K562 (cell line): ENCODE results near the gene PPIF. TPM values are rescaled to one million over a fixed set of nuclear protein-coding genes. Genes with fewer than 3 reads are reported as not detected.

Experiments
- ATAC-seq: fragments of 200-7000 bp; cut with Tn5 transposase; 3 replicates; pipeline ENCODE4 v1.9.1; 2020; ENCODE audit warnings: moderate library complexity
- BruUV-seq: library from RNA; stranded (reverse); fragments of 400-500 nt; replicated peaks from 2 replicates; lab custom pipeline; 2021; lab: Mats Ljungman, UMichigan
- CTCF ChIA-PET: fragments of 300-600 bp; formaldehyde crosslinking; extraction: SDS; loops from one replicate; lab custom pipeline; 2021; ENCODE audit warnings: low intra/inter-chr PET ratio; lab: Yijun Ruan, JAX
- POLR2A ChIA-PET: fragments of 300-600, 350-650 bp; sonication (Branson Sonifier 250); formaldehyde crosslinking; extraction: SDS; loops from one replicate; lab custom pipeline; 2021; ENCODE audit warnings: antibody characterized with exemption, inconsistent platforms; lab: Yijun Ruan, JAX
- DNase-seq, 4 experiments: peaks; one replicate each; pipeline versions ENCODE4 v3.0.0 to v3.0.0-alpha.2; 2011 to 2018; ENCODE audit warnings: low spot score in 3 of 4, mixed read lengths in 3 of 4; ENCODE audit errors: extremely low read depth in 1 of 4
- FAIRE-seq: peaks from 2 replicates; lab custom pipeline; 2011; peaks lifted over from hg19 to GRCh38; lab: Jason Lieb, UNC
- H2AFZ ChIP-seq: 2 replicates; pipeline ENCODE4 v1.6.0; 2011; ENCODE audit warnings: low read depth, low read length, control low read depth, inconsistent platforms
- H3K27ac ChIP-seq: fragments of 200-600 bp; 3 replicates; pipeline ENCODE4 v1.8.0; 2011; ENCODE audit warnings: low read depth, mild to moderate bottlenecking, control low read depth, inconsistent platforms, low read length, moderate library complexity, mixed read lengths; ENCODE audit errors: extremely low read depth
- H3K27me3 ChIP-seq, 2 experiments: fragments of 300-600 bp in 1 of 2; 2 replicates in 1 of 2; 3 replicates in 1 of 2; pipeline versions ENCODE4 v1.6.0 to v1.8.0; 2011; ENCODE audit warnings: inconsistent platforms in 2 of 2, low read length in 2 of 2, mild to moderate bottlenecking in 1 of 2, mixed read lengths in 1 of 2, moderate library complexity in 1 of 2; ENCODE audit not compliant: control insufficient read depth in 2 of 2, insufficient read depth in 2 of 2
- H3K36me3 ChIP-seq: fragments of 300-600 bp; 3 replicates; pipeline ENCODE4 v1.8.0; 2011; ENCODE audit warnings: mild to moderate bottlenecking, low read length, inconsistent platforms; ENCODE audit not compliant: control insufficient read depth, insufficient read depth
- H3K4me1 ChIP-seq, 2 experiments: fragments of 200-600 bp in 1 of 2; replicated peaks in 1 of 2; 2 replicates in 1 of 2; 3 replicates in 1 of 2; pipeline versions ENCODE4 v1.5.1 to v1.8.0; 2011; ENCODE audit warnings: inconsistent platforms in 2 of 2, low read length in 2 of 2, mild to moderate bottlenecking in 1 of 2, mixed read lengths in 1 of 2, moderate library complexity in 1 of 2; ENCODE audit not compliant: control insufficient read depth in 2 of 2, insufficient read depth in 2 of 2
- H3K4me2 ChIP-seq: 2 replicates; pipeline ENCODE4 v1.6.1; 2011; ENCODE audit warnings: low read length, control low read depth, inconsistent platforms, mixed read lengths; ENCODE audit not compliant: insufficient read depth
- H3K4me3 ChIP-seq: fragments of 200-600 bp; sonication (generic), shearing (Covaris generic); 2 replicates; pipeline ENCODE4 v1.5.1; 2016; ENCODE audit warnings: control low read depth, inconsistent platforms
- H3K79me2 ChIP-seq: fragments of 200-600 bp; 3 replicates; pipeline ENCODE4 v1.8.0; 2011; ENCODE audit warnings: low read length, inconsistent platforms; ENCODE audit not compliant: control insufficient read depth, insufficient read depth
- H3K9ac ChIP-seq, 2 experiments: 2 replicates each; pipeline versions ENCODE4 v1.6.0 to v1.6.1; 2011; ENCODE audit warnings: low read depth in 2 of 2, low read length in 2 of 2, control low read depth in 1 of 2, inconsistent platforms in 1 of 2, mild to moderate bottlenecking in 1 of 2, mixed read lengths in 1 of 2; ENCODE audit not compliant: insufficient read depth in 1 of 2
- H3K9me1 ChIP-seq: one replicate; pipeline ENCODE4 v1.6.0; 2011; ENCODE audit warnings: inconsistent platforms, mild to moderate bottlenecking, low read length, moderate library complexity; ENCODE audit not compliant: control insufficient read depth, insufficient read depth
- H3K9me3 ChIP-seq: replicated peaks from 2 replicates; pipeline ENCODE4 v1.5.1; 2011; ENCODE audit warnings: low read depth, low read length, inconsistent platforms; ENCODE audit not compliant: control insufficient read depth, insufficient read depth
- H4K20me1 ChIP-seq: replicated peaks from 2 replicates; pipeline ENCODE4 v1.6.1; 2011; ENCODE audit warnings: low read length, inconsistent platforms, mixed read lengths; ENCODE audit not compliant: control insufficient read depth, insufficient read depth
- C11orf30 ChIP-seq: fragments of 450-650 bp; IDR thresholded peaks from 2 replicates; pipeline ENCODE4 v1.6.1; 2016; ENCODE audit warnings: low read depth, mild to moderate bottlenecking
- CBX1 ChIP-seq: sonication (generic); IDR thresholded peaks from 2 replicates; pipeline ENCODE4 v1.6.1; 2016; ENCODE audit warnings: antibody characterized with exemption, low read depth, mild to moderate bottlenecking
- CC2D1A ChIP-seq: fragments of 450-650 bp; IDR thresholded peaks from 2 replicates; pipeline ENCODE4 v1.6.1; 2017; ENCODE audit warnings: mild to moderate bottlenecking
- HDGF ChIP-seq: fragments of 450-650 bp; IDR thresholded peaks from 2 replicates; pipeline ENCODE4 v1.6.1; 2016
- MAFF ChIP-seq: IDR thresholded peaks from 2 replicates; pipeline ENCODE4 v1.6.1; 2012; ENCODE audit warnings: low read length, improper control_type of control experiment
- MAFG ChIP-seq: fragments of 450-650 bp; conservative IDR thresholded peaks from 2 replicates; pipeline ENCODE4 v1.6.1; 2016; ENCODE audit warnings: missing genetic modification characterization, missing compliant biosample characterization
- MAX ChIP-seq: sonication (generic); formaldehyde crosslinking; IDR thresholded peaks from 2 replicates; pipeline ENCODE4 v1.9.0; 2022; ENCODE audit warnings: mild to moderate bottlenecking, missing genetic modification reagents
- NFATC3 ChIP-seq: fragments of 450-650 bp; IDR thresholded peaks from 2 replicates; pipeline ENCODE4 v1.6.1; 2017; ENCODE audit warnings: mild to moderate bottlenecking
- NFYB ChIP-seq: IDR thresholded peaks from 2 replicates; pipeline ENCODE4 v1.6.1; 2011; ENCODE audit warnings: mild to moderate bottlenecking, moderate library complexity; ENCODE audit not compliant: insufficient read length; ENCODE audit errors: extremely low read depth
- PML ChIP-seq: IDR thresholded peaks from 2 replicates; pipeline ENCODE4 v1.6.1; 2012; ENCODE audit warnings: low read length, inconsistent platforms
- PTRF ChIP-seq: fragments of 450-650 bp; IDR thresholded peaks from 2 replicates; pipeline ENCODE4 v1.6.1; 2016; ENCODE audit warnings: mild to moderate bottlenecking, missing genetic modification characterization, missing compliant biosample characterization
- SRF ChIP-seq, 2 experiments: fragments of 250-450, 450-650 bp in 1 of 2; sonication (Bioruptor Pico) in 1 of 2; sonication (generic) in 1 of 2; formaldehyde crosslinking; IDR thresholded peaks; 2 replicates each; pipeline versions ENCODE4 v1.5.0 to v1.5.1; 2020 to 2022; ENCODE audit warnings: mild to moderate bottlenecking in 1 of 2, missing genetic modification reagents in 1 of 2
- ZNF175 ChIP-seq: fragments of 200-800 bp; sonication (Bioruptor generic); IDR thresholded peaks from 2 replicates; pipeline ENCODE4 v1.6.1; 2016; ENCODE audit warnings: low read depth, mild to moderate bottlenecking, missing genetic modification characterization, missing compliant biosample characterization
- ZNF316 ChIP-seq: fragments of 450-650 bp; IDR thresholded peaks from 2 replicates; pipeline ENCODE4 v1.6.1; 2016
- WGBS: fragments of 100-300 bp; shearing (Covaris generic); methylation state at CpG from one replicate; pipeline ENCODE4 v1.1.6; 2016; ENCODE audit warnings: low coverage, mixed read lengths; ENCODE audit not compliant: insufficient coverage; ENCODE audit errors: missing lambda C conversion rate; 5-methylcytosine and 5-hydroxymethylcytosine counted together
- in situ Hi-C: fragments of 300-500 bp; cut with MboI; formaldehyde crosslinking; loops from 4 replicates; pipeline ENCODE4 v1.15.0; 2018; ENCODE audit warnings: inconsistent platforms, mixed read lengths
- intact Hi-C: fragments of 100-400 bp; cut with micrococcal nuclease; formaldehyde crosslinking; loops from 2 replicates; pipeline ENCODE4 v1.14.2; 2022
- polyA plus RNA-seq, 8 experiments: library from polyadenylated mRNA; depleted of rRNA in 4 of 8; stranded (reverse) in 5 of 8; unstranded in 3 of 8; fragments of >200 nt; fragmentation: Nextera tagmentation in 2 of 8; fragmentation: Illumina TruSeq in 1 of 8; extraction: Ambion mirVana in 2 of 8; extraction: Trizol in 1 of 8; gene quantifications; 2 replicates each; pipeline versions ENCODE4 v1.2.1 to v1.2.3, GENCODE V29; 2011 to 2014; ENCODE audit warnings: inconsistent platforms in 1 of 8, missing spikeins in 1 of 8
- total RNA-seq, 7 experiments: library from RNA; depleted of rRNA in 6 of 7; stranded (reverse); fragments of >200 nt in 6 of 7; fragmentation: Illumina TruSeq in 2 of 7; extraction: Trizol in 2 of 7; gene quantifications; 2 replicates each; pipeline versions ENCODE4 v1.2.1 to v1.2.3, GENCODE V29; 2011 to 2021; ENCODE audit warnings: low replicate concordance in 1 of 7
- TF ChIP-seq, protein P1 (sequence below): fragments of 450-650 bp; IDR thresholded peaks from 2 replicates; pipeline ENCODE4 v1.6.1; 2016; ENCODE audit warnings: mild to moderate bottlenecking

Gene PPIF
- total and polyA plus RNA-seq, 9 of the 15 experiments (the other 6 are each of a cell fraction or from before 2014, with no cell fraction given), result 40.9 to 287 (median 117) TPM

GRCh38 chr10:79356104-79356503, 8.8 kb downstream of the PPIF start:
- no peaks in the 10 kb centered on the region for H3K27me3 ChIP-seq
- POLR2A ChIA-PET, result interaction anchor here (1.0 to 1.7 kb wide), 2 partner anchors 10 kb away, joined by 3 to 6 read pairs; no protein-coding TSS in a partner anchor
- intact Hi-C loops, result no loop called here
- no peak for TF ChIP-seq MAX
- TF ChIP-seq CBX1, result no peak
- no peak for TF ChIP-seq PTRF
- 0 out of 2 replicates have a peak, but pooled peaks have one; percentile 16 for TF ChIP-seq PML
- H3K9me1 ChIP-seq, result peaks cover 3% of the 10 kb centered on the region
- ATAC-seq (no peak; the same call in 2 of the 3 replicates), DNase-seq (peak in 1 of 4 experiments; percentile 14), FAIRE-seq (peak; percentile 11)
- H3K36me3 ChIP-seq, result peaks cover 48% of the 10 kb centered on the region
- peaks cover 0 to 3% of the 10 kb centered on the region in 2 experiments; a peak in 1 of 5 replicates for H3K4me1 ChIP-seq
- H3K9me3 ChIP-seq, result no peaks in the 10 kb centered on the region
- no peak overlapping the region for H3K4me2 ChIP-seq
- no peaks in the 10 kb centered on the region; the same call in 1 of the 2 replicates for H4K20me1 ChIP-seq
- WGBS, result 89% methylated on average over 5 of the region's 5 CpGs
- no peak overlapping the region for H2AFZ ChIP-seq
- in situ Hi-C loops, result no loop called here
- no peak overlapping the region for H3K4me3 ChIP-seq
- no TSS peak for BruUV-seq
- H3K9ac ChIP-seq, result no peak overlapping the region
- H3K79me2 ChIP-seq, result peaks cover 3% of the 10 kb centered on the region; the same call in 1 of the 3 replicates
- no peak overlapping the region for H3K27ac ChIP-seq
- CTCF ChIA-PET, result no interaction called here

DNA sequence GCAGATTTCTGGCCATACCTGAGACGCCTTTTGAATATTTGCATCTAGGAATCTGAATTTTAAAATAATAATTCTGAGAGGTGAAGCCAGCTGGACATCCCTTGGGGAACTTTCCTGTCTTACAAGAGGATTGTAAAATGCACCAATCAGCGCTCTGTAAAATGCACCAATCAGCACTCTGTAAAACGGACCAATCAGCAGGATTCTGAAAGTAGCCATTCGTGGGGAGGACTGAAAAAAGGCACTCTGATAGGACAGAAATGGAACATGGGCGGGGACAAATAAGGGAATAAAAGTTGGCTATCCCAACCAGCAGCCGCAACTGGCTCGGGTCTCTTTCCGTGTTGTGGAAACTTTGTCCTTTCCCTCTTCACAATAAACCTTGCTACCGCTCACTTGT, 9.9 kb downstream of the PPIF start:
- H3K9me1 ChIP-seq, result peaks cover under 1% of the 10 kb centered on the region
- FAIRE-seq, result no peak
- H3K79me2 ChIP-seq, result peaks cover 2% of the 10 kb centered on the region; the same call in 1 of the 3 replicates
- peaks cover 38% of the 10 kb centered on the region for H3K36me3 ChIP-seq
- no TSS peak for BruUV-seq
- H2AFZ ChIP-seq, result no peak overlapping the region
- no peaks in the 10 kb centered on the region; a peak in 1 of 5 replicates for H3K4me1 ChIP-seq
- WGBS, result 78% methylated on average over 9 of the region's 9 CpGs
- ChIA-PET CTCF (interaction anchor here (0.5 kb wide), 1 partner anchor 856 kb away, joined by 3 read pairs; no protein-coding TSS in a partner anchor), POLR2A (interaction anchor here (0.7 to 1.2 kb wide), 6 partner anchors 8 to 731 kb away, joined by 3 to 5 read pairs (median 3); no protein-coding TSS in a partner anchor)
- no peak overlapping the region for H3K27ac ChIP-seq
- H3K27me3 ChIP-seq, result no peaks in the 10 kb centered on the region
- in situ Hi-C loops (no loop called here), intact Hi-C loops (no loop called here)
- ATAC-seq, result no peak; the same call in 2 of the 3 replicates
- H3K4me3 ChIP-seq, result no peak overlapping the region
- H4K20me1 ChIP-seq, result no peaks in the 10 kb centered on the region; the same call in 1 of the 2 replicates
- no peaks in the 10 kb centered on the region for H3K9me3 ChIP-seq
- H3K4me2 ChIP-seq, result no peak overlapping the region
- no peak overlapping the region for H3K9ac ChIP-seq
- DNase-seq, result peak in 1 of 4 experiments; percentile 34
- TF ChIP-seq HDGF (no peak), MAFG (peak; percentile 21; the same call in 1 of the 2 replicates), NFYB (peak; percentile 47), NFATC3 (no peak), CC2D1A (peak; percentile 58; the same call in 1 of the 2 replicates), ZNF175 (CRISPR knock-in tag) (no peak), MAFF (peak; percentile 10; the same call in 1 of the 2 replicates), ZNF316 (peak; percentile 87), C11orf30 (peak; percentile 69), SRF (CRISPR knock-in tag; IDR thresholded peaks at IDR 0.05) (0 out of 4 replicates have a peak, but pooled peaks of 1 of the 2 experiments have one; percentile 22)
- TF ChIP-seq, protein P1, sequence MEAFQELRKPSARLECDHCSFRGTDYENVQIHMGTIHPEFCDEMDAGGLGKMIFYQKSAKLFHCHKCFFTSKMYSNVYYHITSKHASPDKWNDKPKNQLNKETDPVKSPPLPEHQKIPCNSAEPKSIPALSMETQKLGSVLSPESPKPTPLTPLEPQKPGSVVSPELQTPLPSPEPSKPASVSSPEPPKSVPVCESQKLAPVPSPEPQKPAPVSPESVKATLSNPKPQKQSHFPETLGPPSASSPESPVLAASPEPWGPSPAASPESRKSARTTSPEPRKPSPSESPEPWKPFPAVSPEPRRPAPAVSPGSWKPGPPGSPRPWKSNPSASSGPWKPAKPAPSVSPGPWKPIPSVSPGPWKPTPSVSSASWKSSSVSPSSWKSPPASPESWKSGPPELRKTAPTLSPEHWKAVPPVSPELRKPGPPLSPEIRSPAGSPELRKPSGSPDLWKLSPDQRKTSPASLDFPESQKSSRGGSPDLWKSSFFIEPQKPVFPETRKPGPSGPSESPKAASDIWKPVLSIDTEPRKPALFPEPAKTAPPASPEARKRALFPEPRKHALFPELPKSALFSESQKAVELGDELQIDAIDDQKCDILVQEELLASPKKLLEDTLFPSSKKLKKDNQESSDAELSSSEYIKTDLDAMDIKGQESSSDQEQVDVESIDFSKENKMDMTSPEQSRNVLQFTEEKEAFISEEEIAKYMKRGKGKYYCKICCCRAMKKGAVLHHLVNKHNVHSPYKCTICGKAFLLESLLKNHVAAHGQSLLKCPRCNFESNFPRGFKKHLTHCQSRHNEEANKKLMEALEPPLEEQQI, result 0 out of 2 replicates have a peak, but pooled peaks have one; percentile 31
